DMS153 treated with DMSO at 0.1 percent for 48 hours (cell line): ENCODE data around the gene NPR2.

Experiments
- DNase-seq: peaks from one replicate; lab custom pipeline; 2025; ENCODE audit not compliant: unreplicated experiment; lab: John Stamatoyannopoulos, UW

The NPR2 gene

DNA sequence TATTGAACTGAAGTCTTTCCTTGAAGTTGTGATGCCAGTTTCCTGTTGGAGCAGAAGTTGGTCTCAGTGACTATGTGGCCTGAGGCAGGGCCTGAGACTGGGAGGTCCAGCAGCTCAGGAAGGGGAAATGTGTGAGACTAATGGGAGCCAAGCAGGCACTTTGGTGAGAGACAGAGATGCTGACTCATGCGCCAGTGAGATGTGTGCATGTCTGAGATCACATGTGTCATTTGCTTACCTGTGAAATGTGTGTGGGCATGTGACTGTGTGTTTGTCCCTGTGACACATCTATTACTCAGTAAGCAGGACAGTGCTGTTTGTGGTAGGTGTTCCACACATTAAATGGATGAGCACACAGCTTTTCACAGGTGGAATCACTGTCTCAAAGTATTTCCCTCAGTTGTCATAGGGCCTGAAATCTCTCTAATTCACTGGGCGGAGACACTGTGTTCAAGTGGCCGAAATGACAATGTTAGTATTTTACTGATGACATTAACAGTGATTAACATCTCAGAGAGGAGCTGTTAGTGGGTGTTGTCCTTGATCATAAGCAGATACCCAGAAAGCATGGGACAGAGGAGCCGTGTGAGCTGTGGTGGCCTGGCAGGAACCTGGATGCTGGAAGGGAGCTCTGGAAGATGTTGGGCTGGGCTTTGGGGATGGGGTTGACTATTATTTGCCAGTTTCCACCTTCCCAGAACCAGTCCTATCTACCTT lies 7.4 kb downstream of the NPR2 start:
- no peak for DNase-seq

DNA sequence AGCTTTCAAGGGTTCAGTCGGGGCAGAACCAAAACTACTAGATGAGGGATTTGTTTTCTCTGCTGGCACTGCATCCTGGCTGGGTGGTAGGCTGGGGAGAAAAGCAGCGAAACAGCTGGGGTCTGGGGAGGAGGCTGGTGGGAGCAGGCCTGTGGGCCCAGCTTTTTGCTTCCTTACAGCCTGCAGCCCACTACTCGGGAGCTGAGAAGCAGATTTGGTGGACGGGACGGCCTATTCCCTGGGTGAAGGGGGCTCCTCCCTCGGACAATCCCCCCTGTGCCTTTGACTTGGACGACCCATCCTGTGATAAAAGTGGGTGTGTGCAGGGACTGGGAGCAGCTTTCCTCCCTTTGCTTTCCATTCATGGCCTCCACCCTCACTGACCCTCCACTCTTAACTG lies 9.1 kb downstream of the NPR2 start:
- DNase-seq = no peak

DNA sequence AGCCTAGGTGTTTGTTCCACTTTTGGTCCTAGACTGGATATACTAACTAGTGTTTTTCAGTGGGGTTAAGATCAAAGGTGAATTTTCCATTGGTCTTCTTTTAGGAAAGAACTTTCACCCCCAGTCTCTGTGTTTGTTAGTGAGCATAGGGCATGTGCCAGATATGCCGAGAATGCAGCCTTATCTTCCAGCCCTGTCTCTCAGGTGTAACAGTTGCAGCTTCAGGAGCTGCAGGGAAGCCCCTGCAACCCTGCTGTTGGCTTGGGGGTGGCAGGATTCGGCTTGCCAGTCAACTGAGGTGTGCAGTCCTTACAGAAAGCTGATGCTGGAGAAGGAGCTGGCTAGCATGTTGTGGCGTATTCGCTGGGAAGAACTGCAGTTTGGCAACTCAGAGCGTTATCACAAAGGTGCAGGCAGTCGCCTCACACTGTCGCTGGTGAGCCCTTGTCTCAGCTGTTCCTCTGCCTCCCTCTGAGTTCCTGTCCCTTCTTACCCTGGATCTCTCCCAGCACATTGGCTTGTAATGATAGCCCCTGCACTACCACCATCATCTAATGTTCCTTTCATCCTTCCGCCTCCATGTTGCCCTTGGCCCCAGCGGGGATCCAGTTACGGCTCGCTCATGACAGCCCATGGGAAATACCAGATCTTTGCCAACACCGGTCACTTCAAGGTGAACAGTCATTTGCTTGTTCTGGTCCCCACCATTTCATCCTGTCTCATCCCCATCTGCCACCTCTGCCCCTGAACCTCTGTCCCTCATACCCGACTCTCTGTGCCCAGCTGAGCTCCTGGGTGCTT lies 10.1 kb downstream of the NPR2 start:
- DNase-seq = no peak

DNA sequence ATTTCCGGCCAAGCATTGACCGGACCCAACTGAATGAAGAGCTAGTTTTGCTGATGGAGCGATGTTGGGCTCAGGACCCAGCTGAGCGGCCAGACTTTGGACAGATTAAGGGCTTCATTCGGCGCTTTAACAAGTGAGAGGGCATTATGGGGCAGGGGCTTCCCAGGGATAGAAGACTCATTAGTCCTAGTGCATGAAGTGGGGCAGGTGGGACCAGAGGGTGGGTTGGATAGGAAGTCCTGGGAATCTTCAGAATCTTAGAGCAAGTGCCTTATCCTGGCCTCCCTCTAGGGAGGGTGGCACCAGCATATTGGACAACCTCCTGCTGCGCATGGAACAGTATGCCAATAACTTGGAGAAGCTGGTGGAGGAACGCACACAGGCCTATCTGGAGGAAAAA lies 14.7 kb downstream of the NPR2 start:
- no peak for DNase-seq

DNA sequence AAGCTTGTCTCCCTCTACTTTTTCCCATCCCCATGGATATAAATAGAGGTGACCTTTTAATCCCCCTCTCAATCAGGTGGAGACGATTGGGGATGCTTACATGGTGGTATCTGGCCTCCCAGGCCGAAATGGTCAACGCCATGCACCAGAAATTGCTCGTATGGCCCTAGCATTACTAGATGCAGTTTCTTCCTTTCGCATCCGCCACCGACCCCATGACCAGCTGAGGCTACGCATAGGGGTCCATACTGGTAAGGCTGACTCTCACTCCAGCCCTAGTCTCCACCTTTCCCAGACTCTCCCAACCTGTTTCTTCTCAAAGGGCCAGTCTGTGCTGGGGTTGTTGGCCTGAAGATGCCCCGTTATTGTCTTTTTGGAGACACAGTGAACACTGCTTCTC lies 17.0 kb downstream of the NPR2 start:
- no peak for DNase-seq

- DNase-seq = no peak
These were observed 18.7 kb downstream of the NPR2 start for GRCh38 chr9:35810122-35810521.

GRCh38 chr9:35811381-35812024 lies 20.1 kb downstream of the NPR2 start:
- DNase-seq = no peak

GRCh38 chr9:35812025-35812602 lies 20.7 kb downstream of the NPR2 start, which contains the start of gene SPAG8:
SPAG8 (minus strand) TSS chr9:35812262; CDS start chr9:35812147, 115 bp downstream.
- peak; percentile 89 for DNase-seq

DNA sequence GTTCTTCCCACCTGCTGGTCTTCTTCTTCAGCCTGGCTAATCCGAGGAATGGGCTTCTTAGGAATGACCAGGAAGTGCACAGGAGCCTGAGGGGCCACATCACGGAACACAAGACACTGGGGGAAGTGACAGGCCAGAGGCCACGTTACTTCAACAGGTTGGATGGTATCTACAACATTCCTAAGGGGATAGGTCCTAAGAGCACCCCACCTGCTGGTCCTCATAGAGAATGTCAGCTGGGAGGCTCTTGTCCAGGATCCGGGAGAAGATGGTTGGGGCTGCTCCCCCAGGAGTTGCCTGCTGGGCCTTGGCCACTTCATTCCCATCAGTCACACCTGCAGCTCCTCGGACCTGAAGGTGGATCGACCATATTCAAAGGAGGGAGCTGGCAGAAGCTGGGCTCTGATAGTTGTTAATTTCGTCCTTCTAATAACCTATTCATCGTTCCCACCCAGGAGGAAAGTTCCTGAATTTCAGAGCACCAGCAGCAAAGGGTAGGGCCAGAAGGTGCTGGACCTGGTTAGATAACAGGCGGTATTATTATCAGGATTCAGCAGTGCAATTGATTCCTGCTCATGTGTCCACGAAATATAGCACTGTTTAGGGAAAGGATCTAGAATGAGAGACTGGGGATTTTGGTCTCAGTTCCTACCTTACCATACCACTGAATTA lies 22.2 kb downstream of the NPR2 start:
- peak; percentile 3 for DNase-seq

DNA sequence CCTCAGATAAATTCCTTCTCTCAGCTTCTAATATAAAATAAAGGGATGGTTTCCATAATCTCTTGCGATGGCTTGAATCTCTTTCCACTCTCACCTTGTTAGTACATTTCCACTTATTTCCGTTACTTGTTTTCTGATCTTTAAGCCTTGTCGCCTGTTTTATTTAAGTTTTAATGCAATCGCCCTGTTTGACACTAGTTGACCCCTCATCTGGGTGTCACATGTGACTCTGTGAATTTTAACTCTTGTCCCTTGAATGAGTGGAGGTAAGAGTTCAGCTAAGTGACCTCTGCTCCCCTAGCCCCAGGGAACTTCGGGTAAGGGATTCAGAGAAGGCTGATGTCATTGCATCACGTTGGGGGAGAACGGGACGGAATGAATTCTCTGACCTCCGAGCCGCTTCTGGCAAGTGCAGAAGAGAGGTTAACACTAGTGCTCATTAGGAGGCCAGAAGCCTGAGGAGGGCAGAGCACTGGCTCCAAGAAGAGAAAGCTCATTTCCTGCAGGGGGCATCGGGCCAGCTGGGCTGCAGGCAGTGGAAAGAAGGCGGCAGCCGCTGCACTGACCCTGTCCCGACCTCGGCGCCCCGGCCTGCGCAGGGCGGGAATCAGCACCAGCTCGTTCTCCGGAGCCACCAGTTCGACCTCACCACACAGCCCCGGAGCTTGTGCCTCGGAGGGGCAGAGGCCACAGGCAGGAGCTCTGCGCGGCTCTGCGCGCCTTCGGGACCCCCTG lies 22.9 kb downstream of the NPR2 start:
- peak; percentile 22 for DNase-seq

DNA sequence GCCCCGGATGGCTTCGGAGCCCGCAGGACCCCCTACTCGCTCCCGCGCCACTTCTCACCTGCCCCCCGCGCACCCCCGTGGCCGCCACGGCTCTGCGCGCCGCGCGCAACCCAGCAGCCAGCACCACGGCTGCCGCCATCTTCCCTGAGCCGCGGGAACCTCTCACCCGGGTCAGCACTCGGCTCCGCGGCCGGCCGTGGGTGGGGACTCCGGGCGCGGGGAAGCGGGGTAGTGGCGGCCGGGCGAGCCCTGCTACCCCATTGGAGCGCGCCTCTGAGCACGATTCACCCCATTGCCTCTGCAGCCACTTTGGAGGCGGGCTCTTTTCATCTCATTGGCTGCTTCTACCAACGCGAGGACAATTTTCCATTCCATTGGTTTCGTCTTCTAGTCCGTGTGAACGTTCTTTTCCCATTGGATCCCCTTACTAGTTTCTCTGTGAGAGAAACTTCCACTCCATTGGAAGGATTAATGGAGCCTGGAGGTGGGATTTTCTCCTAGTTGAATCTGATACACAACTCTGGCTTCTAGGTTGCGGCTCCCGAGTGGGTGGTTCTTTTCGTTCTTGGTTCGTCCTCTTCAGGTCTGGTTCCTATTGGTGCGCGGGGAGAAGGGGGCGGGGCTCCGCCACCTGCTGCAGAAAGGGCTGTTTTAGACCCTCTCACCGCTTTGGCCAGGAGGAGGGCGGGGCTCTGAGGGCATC lies 23.6 kb downstream of the NPR2 start, which contains the start of gene HINT2:
TSS of gene HINT2 (minus strand) at position 202 of the 703 bp plus-strand sequence. CDS start at position 139, 63 bp downstream.
- DNase-seq = peak; percentile 99

- no peak for DNase-seq
These were observed 25.3 kb downstream of the NPR2 start for GRCh38 chr9:35816708-35817107.

DNA sequence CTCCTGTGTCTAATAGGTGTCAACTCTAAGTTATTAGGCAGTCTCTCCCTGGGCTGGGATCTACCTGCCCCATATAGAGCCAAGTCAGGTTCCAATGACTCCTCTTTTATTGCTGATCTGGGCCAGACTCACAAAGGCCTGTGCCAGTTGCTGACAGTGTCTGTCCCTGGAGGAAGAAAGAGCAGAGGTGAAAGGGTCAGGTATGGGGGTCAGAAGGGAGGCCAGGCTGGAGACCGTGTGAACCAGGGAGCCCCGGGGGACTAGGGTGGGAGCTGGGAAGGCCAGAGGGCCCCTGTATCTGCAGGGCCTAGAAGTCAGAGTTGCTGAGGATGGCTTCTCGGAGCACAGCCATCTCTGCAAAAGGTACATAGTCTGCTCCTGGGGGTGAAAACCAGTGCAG lies 26.9 kb downstream of the NPR2 start:
- no peak for DNase-seq

DNA sequence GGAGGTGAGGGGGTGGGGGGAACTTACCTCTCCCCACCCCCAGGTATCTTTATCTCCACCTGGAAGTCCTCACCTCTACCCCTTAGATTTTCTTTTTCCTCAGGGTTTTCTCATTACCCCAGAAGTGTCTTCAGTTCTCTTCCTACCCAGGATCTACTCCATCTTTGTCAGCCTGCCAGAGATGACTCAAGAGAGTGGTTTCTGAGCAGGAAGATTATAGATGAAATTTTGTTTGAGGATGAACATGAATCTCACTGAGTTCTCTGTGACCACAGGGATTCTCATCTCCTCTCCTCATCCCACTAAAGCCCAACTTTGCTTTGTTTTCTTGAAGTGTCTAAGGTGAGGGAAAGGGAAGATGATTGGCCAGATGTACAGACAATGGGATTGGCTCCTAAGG lies 28.7 kb downstream of the NPR2 start:
- no peak for DNase-seq

DNA sequence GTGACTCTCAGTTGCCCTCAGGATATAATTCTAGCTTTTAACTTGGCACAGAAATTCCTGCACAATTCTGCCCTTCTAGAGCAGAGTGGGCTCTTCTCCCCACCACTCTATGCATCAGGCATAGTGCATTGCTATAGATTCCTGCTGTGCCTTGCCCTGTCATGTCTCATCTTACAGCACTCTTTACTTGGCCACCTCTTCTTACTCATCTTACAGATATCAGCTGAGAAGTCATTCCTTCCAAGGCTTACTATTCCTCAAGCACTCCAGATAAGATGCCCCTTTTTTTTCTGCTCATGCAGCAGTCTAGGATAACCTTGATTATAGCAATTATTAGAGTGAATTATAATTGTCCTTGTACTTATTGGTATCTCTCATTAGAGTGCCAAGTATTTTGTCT lies 31.5 kb downstream of the NPR2 start:
- DNase-seq = no peak

GRCh38 chr9:35826071-35826701 lies 34.8 kb downstream of the NPR2 start:
- DNase-seq = peak; percentile 65

- DNase-seq = no peak
These were observed 36.1 kb downstream of the NPR2 start for GRCh38 chr9:35827486-35827885.

DNA sequence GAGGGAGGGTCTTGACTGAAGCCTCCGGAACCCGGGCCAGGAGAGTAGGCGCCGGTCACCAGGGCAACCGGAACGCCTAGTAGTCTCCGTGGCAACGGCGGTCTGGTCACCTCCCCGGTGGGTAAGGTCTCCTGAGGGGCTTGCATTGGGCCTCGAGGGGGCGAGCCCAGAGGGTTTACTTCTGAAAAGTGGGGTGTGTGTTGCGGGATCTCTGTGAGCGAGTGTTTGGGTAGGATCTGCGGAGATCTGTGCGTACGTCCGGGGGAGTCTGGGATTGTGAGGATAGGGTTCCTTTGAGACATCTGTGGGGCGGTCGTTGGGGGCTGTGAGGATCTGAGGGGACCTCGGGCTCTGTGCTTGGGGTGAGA lies 37.3 kb downstream of the NPR2 start, which contains the start of gene FAM221B:
TSS of gene FAM221B (minus strand) at position 17 of the 368 bp plus-strand sequence. CDS start 2,571 bp downstream, outside the sequence.
- no peak for DNase-seq
